K562 (cell line): ENCODE measurements around the gene TTLL12. TPM values are rescaled to one million over a fixed set of nuclear protein-coding genes. Genes with fewer than 3 reads are reported as not detected.

Experiments
- ARID2 ChIP-seq: fragments of 450-650 bp; IDR thresholded peaks from 2 replicates; pipeline ENCODE4 v1.6.1; 2017; ENCODE audit warnings: antibody characterized with exemption, mild to moderate bottlenecking
- CBFA2T2 ChIP-seq: fragments of 450-650 bp; conservative IDR thresholded peaks from 2 replicates; pipeline ENCODE4 v1.6.1; 2017; ENCODE audit warnings: mild to moderate bottlenecking
- CBX1 ChIP-seq: sonication (generic); IDR thresholded peaks from 2 replicates; pipeline ENCODE4 v1.6.1; 2016; ENCODE audit warnings: antibody characterized with exemption, low read depth, mild to moderate bottlenecking
- CBX3 ChIP-seq, 2 experiments: IDR thresholded peaks; 1 replicate in 1 of 2; 2 replicates in 1 of 2; pipeline ENCODE4 v1.6.1; 2012; ENCODE audit warnings: inconsistent platforms in 2 of 2, low read length in 2 of 2, borderline replicate concordance in 1 of 2, control low read depth in 1 of 2
- ERF ChIP-seq: fragments of 450-650 bp; formaldehyde crosslinking; IDR thresholded peaks from 2 replicates; pipeline ENCODE4 v1.4.0; 2020; ENCODE audit warnings: mild to moderate bottlenecking, mixed read lengths
- MBD2 ChIP-seq: sonication (generic); IDR thresholded peaks from 2 replicates; pipeline ENCODE4 v1.6.1; 2016; ENCODE audit warnings: low read depth, borderline replicate concordance
- MEF2A ChIP-seq: IDR thresholded peaks from 2 replicates; pipeline ENCODE4 v1.6.1; 2011; ENCODE audit warnings: low read depth, mild to moderate bottlenecking, low read length, moderate library complexity; ENCODE audit not compliant: control insufficient read depth
- NCOA6 ChIP-seq: fragments of 450-650 bp; IDR thresholded peaks from 2 replicates; pipeline ENCODE4 v1.6.1; 2017; ENCODE audit warnings: mild to moderate bottlenecking
- SAFB ChIP-seq: fragments of 200-400 bp; formaldehyde crosslinking; IDR thresholded peaks from 2 replicates; pipeline ENCODE4 v1.6.1; 2017; ENCODE audit warnings: low read depth, low read length, borderline replicate concordance
- ZFPM2 ChIP-seq: fragments of 250-450 bp; sonication (Bioruptor Pico); IDR thresholded peaks from 2 replicates; pipeline ENCODE4 v1.5.1; 2022; ENCODE audit warnings: mild to moderate bottlenecking
- polyA plus RNA-seq, 8 experiments: library from polyadenylated mRNA; depleted of rRNA in 4 of 8; stranded (reverse) in 5 of 8; unstranded in 3 of 8; fragments of >200 nt; fragmentation: Nextera tagmentation in 2 of 8; fragmentation: Illumina TruSeq in 1 of 8; extraction: Ambion mirVana in 2 of 8; extraction: Trizol in 1 of 8; gene quantifications; 2 replicates each; pipeline versions ENCODE4 v1.2.1 to v1.2.3, GENCODE V29; 2011 to 2014; ENCODE audit warnings: inconsistent platforms in 1 of 8, missing spikeins in 1 of 8
- total RNA-seq, 7 experiments: library from RNA; depleted of rRNA in 6 of 7; stranded (reverse); fragments of >200 nt in 6 of 7; fragmentation: Illumina TruSeq in 2 of 7; extraction: Trizol in 2 of 7; gene quantifications; 2 replicates each; pipeline versions ENCODE4 v1.2.1 to v1.2.3, GENCODE V29; 2011 to 2021; ENCODE audit warnings: low replicate concordance in 1 of 7
- TF ChIP-seq, protein P1 (sequence below): IDR thresholded peaks from 2 replicates; pipeline ENCODE4 v1.6.1; 2012; ENCODE audit warnings: low read depth, low read length, improper control_type of control experiment, borderline replicate concordance
- TF ChIP-seq, protein P2 (sequence below), 3 experiments: fragments of 200-800 bp in 1 of 3; sonication (Bioruptor generic) in 1 of 3; sonication (generic) in 1 of 3; formaldehyde crosslinking in 1 of 3; IDR thresholded peaks; 2 replicates each; pipeline versions ENCODE4 v1.6.1 to v1.8.0; 2016 to 2022; ENCODE audit warnings: mild to moderate bottlenecking in 2 of 3, missing compliant biosample characterization in 2 of 3, missing genetic modification characterization in 2 of 3, missing genetic modification reagents in 1 of 3
- TF ChIP-seq, protein P3 (sequence below): fragments of 250-450 bp; sonication (Bioruptor Pico); IDR thresholded peaks from 2 replicates; pipeline ENCODE4 v1.5.0; 2021; ENCODE audit warnings: mild to moderate bottlenecking, moderate library complexity
- TF ChIP-seq, protein P4 (sequence below): IDR thresholded peaks from 2 replicates; pipeline ENCODE4 v1.6.1; 2011; ENCODE audit warnings: borderline replicate concordance, low read depth, mild to moderate bottlenecking, moderate library complexity, low read length; ENCODE audit not compliant: insufficient read depth, poor library complexity, severe bottlenecking
- TF ChIP-seq, protein P5 (sequence below): fragments of 450-650 bp; formaldehyde crosslinking; IDR thresholded peaks from 2 replicates; pipeline ENCODE4 v1.4.0; 2020; ENCODE audit warnings: mild to moderate bottlenecking, moderate library complexity

Gene TTLL12
- total and polyA plus RNA-seq, 9 of the 15 experiments (the other 6 are each of a cell fraction or from before 2014, with no cell fraction given) = 1.3 to 128 (median 43.0) TPM

DNA sequence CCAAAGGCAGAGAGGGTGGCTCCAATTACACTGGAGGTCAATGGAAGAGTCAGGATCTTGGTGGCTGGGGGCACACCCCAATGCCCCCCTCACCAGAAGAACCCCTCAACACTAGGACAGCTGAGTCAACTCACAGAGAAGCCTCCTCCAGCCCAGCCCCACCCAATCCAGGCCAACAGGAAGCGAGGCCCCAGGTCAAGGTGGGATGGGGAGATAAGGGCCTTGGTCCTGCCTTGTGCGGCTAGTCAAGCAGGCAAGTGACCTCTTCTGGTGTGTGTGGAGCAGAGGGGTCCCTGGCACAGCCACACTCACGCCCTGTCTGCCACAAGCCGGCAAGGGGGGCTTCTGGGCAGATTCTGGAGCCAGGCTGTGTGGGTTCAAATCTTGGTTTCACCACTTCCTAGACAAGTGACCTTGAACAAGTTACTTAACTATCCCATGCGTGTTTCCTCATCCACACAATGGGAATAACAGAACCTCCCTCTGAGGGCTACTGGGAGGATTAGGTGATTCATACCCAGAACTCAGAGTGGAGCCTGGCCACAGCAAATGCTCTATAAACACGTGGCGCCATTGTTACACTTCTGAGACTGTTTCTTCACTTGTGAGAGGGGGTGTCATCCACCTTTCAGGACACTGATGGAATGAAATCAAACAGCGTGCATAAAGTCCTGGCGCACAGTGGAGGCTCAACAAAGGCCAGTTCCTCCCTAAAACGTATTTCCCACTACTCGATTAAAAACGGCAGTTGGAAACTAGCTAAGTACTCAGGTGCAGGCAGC is 3.2 kb downstream of the TTLL12 start (continued):
- TF ChIP-seq CBX3 (IDR thresholded peaks at IDR 0.05; ENCODE audit: borderline replicate concordance in 1 of 2, low read length in 2 of 2) = peak in 1 of 2 experiments; percentile 18; a peak in 1 of 3 replicates
- no peak for TF ChIP-seq ARID2
- peak; percentile 85 for TF ChIP-seq CBFA2T2
- no peak for TF ChIP-seq CBX1
- TF ChIP-seq NCOA6 = no peak
- peak; percentile 28; the same call in 1 of the 2 replicates for TF ChIP-seq MBD2
- TF ChIP-seq MEF2A = no peak
- TF ChIP-seq SAFB = no peak
- no peak for TF ChIP-seq ZFPM2
- TF ChIP-seq, protein P1, sequence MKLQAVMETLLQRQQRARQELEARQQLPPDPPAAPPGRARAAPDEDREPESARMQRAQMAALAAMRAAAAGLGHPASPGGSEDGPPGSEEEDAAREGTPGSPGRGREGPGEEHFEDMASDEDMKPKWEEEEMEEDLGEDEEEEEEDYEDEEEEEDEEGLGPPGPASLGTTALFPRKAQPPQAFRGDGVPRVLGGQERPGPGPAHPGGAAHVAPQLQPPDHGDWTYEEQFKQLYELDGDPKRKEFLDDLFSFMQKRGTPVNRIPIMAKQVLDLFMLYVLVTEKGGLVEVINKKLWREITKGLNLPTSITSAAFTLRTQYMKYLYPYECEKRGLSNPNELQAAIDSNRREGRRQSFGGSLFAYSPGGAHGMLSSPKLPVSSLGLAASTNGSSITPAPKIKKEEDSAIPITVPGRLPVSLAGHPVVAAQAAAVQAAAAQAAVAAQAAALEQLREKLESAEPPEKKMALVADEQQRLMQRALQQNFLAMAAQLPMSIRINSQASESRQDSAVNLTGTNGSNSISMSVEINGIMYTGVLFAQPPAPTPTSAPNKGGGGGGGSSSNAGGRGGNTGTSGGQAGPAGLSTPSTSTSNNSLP = no peak
- TF ChIP-seq, protein P2, sequence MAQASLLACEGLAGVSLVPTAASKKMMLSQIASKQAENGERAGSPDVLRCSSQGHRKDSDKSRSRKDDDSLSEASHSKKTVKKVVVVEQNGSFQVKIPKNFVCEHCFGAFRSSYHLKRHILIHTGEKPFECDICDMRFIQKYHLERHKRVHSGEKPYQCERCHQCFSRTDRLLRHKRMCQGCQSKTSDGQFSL (CRISPR knock-in tag; IDR thresholded peaks at IDR 0.05) = no peak
- TF ChIP-seq, protein P2 (tag; IDR thresholded peaks at IDR 0.05) = no peak
- TF ChIP-seq, protein P3, sequence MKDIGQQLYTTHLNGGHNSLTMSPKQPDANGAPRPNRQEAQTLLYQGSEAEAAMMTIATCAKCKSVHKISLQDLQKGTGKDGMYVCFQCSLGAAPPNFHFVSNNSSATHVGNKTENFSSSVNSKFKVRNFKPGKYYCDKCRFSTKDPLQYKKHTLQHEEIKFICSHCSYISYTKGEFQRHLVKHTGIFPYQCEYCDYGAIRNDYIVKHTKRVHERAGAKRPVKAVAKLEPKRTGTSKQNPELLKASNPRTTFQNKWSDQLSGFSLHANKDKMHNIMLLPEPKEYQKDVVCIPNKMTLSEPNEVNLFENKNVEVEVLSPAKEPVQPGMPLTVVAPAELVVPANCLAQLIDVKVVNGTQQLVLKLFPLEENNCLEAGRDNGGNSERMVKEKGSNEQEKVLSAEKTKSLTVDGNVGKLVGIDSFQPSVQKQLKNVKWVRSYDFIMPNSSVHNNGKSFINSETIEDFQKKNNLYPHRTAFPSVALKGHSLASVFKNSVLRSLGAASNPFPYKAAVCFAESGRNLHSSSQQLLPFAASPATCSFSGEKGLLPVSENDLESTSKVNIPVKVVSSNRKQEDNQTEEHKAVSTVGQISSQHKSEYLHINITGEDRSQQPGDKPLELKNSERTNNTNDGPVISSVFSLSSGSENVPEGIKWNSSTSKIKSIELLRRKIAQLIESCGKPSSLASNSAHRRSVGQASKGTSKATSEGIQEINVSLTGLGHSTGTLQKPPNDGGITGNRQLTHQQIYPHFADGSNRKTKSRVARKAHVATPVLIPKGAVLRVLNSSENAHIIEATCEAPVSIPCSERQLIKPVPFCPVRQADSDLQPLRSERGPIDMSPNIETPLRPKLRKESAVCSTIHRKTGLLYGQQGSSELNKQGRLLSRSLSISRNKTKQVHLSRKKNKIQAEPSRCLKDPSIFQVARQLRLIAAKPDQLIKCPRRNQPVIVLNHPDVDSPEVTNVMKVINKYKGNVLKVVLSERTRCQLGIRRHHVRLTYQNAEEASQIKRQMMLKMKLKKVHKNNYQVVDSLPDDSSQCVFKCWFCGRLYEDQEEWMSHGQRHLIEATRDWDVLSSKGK (CRISPR knock-in tag) = no peak
- TF ChIP-seq, protein P4, sequence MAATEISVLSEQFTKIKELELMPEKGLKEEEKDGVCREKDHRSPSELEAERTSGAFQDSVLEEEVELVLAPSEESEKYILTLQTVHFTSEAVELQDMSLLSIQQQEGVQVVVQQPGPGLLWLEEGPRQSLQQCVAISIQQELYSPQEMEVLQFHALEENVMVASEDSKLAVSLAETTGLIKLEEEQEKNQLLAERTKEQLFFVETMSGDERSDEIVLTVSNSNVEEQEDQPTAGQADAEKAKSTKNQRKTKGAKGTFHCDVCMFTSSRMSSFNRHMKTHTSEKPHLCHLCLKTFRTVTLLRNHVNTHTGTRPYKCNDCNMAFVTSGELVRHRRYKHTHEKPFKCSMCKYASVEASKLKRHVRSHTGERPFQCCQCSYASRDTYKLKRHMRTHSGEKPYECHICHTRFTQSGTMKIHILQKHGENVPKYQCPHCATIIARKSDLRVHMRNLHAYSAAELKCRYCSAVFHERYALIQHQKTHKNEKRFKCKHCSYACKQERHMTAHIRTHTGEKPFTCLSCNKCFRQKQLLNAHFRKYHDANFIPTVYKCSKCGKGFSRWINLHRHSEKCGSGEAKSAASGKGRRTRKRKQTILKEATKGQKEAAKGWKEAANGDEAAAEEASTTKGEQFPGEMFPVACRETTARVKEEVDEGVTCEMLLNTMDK = peak; percentile 69
- TF ChIP-seq ERF (CRISPR knock-in tag) = no peak
- TF ChIP-seq, protein P5, sequence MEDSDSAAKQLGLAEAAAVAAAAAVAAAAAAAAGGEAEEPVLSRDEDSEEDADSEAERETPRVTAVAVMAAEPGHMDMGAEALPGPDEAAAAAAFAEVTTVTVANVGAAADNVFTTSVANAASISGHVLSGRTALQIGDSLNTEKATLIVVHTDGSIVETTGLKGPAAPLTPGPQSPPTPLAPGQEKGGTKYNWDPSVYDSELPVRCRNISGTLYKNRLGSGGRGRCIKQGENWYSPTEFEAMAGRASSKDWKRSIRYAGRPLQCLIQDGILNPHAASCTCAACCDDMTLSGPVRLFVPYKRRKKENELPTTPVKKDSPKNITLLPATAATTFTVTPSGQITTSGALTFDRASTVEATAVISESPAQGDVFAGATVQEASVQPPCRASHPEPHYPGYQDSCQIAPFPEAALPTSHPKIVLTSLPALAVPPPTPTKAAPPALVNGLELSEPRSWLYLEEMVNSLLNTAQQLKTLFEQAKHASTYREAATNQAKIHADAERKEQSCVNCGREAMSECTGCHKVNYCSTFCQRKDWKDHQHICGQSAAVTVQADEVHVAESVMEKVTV (CRISPR knock-in tag) = no peak
